ENCODE measurements around the gene MAPRE3. TPM values are rescaled to one million over a fixed set of nuclear protein-coding genes. Genes with fewer than 3 reads are reported as not detected.

MAPRE3 gene
- polyA plus RNA-seq, 6 donors from 2014 or later: 1.2 to 4.2 (median 1.4) TPM

DNA sequence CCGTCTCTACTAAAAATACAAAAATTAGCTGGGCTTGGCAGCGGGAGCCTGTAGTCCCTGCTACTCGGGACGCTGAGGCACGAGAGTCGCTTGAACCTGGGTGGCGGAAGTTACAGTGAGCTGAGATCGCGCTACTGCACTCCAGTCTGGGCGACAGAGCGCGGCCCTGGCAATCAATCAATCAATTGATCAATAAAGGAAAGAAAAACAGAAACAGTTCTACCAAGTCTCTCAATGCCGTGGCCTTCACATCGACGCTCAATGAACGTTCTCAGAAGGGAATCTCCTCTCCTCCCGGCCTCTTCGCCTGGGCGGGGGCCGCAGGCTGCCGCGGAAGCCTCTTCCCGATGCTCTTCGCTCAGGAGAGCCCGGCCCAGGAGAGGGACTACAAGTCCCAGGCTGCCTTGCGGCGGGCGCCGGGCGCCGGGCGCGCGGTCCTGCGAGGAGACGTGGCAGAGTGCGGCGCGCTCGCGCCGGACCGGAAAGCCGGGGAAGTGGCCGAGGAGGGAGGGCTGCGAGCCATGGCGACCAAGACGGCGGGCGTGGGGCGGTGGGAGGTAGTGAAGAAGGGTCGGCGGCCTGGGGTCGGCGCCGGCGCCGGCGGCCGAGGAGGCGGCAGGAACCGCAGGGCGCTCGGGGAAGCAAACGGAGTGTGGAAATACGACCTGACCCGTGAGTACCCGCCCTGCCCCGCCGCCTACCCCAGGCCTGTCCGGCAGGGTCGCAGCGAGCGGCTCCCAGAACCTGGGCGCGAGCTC lies 62.2 kb downstream of the MAPRE3 start, which contains the start of gene TMEM214:
TSS of gene TMEM214 (plus strand) at position 471 of the 758 bp plus-strand sequence. CDS start at position 522, 51 bp downstream.
- Mint-ChIP-seq H3K27me3 (no peaks in the 10 kb centered on the region), H3K4me3 (peak within 1 kb of the TSS; percentile 92 to 96 (median 94)), H3K9me3 (no peaks in the 10 kb centered on the region), H3K4me1 (peaks cover 20 to 54% (median 45%) of the 10 kb centered on the region in 3 donors), H3K27ac (peak within 1 kb of the TSS; percentile 83 to 96 (median 94)), H3K36me3 (peaks cover 6 to 9% of the 10 kb centered on the region in 2 donors)
- DNase-seq (peak; percentile 67), ATAC-seq (ENCODE audit: low read depth in 2 of 2) (peak; percentile 96 to 97)

DNA sequence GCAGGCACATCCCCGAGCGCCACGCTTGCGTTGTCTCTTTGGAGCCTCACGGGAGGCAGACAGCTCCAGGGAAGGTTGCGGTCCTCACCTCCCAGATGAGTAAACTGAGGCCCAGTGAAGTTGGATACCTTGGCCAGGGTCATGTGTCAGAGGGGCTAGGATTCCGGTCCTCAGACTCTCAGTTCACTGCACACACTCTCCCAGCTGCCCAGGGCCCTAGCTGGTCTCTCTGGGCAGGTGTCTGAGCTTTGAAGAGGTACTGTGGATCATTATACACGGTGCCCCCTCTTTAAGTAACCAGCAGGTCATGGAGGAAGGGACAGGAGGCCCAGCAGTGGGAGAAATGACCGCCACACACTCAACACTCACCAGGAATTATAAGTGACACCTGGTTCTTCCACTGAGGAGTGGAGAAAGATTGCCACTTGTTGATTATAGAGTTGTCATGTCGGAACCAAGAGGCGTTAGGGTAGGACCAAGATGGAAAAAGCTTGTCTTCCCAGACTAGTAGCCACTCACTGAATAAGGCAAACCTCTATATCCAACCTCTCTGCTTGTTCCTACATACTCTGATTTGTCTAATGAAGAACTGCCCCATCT lies 62.9 kb downstream of the MAPRE3 start:
- ATAC-seq (ENCODE audit: low read depth in 2 of 2) (peak in 1 of 2 donors; percentile 13), DNase-seq (no peak)
- Mint-ChIP-seq H3K9me3 (no peaks in the 10 kb centered on the region), H3K4me1 (peaks cover 20 to 54% (median 45%) of the 10 kb centered on the region in 3 donors), H3K27me3 (no peaks in the 10 kb centered on the region), H3K4me3 (peak overlapping the region; percentile 92 to 96 (median 94)), H3K27ac (peak overlapping the region; percentile 53 to 95 (median 86)), H3K36me3 (peaks cover 6 to 9% of the 10 kb centered on the region in 2 donors)

DNA sequence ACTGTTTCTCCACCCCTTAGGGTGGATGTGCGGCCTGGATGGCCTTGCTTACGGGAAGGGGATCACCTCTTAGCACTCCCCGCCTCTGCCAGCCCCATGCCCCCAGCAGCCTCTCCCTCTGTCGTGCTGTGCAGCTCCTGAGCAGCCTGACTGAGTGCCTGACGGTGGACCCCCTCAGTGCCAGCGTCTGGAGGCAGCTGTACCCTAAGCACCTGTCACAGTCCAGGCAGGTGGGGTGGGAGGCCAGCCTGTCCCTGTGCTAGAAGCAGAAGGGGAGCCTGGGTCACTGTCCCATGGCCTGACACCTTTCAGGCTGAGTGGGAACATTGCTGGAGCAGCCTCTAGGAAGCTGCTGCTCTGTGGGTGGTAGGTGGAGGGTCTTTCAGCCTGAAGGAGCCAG lies 67.6 kb downstream of the MAPRE3 start:
- ATAC-seq (ENCODE audit: low read depth in 2 of 2) (no peak), DNase-seq (no peak)
- no peak overlapping the region for H3K4me3 Mint-ChIP-seq
- H3K27me3 Mint-ChIP-seq: no peaks in the 10 kb centered on the region
- no peaks in the 10 kb centered on the region for H3K9me3 Mint-ChIP-seq
- peaks cover 9 to 19% of the 10 kb centered on the region in 2 donors for H3K36me3 Mint-ChIP-seq
- H3K27ac Mint-ChIP-seq: no peak overlapping the region
- H3K4me1 Mint-ChIP-seq: peaks cover 42 to 64% (median 59%) of the 10 kb centered on the region in 3 donors

DNA sequence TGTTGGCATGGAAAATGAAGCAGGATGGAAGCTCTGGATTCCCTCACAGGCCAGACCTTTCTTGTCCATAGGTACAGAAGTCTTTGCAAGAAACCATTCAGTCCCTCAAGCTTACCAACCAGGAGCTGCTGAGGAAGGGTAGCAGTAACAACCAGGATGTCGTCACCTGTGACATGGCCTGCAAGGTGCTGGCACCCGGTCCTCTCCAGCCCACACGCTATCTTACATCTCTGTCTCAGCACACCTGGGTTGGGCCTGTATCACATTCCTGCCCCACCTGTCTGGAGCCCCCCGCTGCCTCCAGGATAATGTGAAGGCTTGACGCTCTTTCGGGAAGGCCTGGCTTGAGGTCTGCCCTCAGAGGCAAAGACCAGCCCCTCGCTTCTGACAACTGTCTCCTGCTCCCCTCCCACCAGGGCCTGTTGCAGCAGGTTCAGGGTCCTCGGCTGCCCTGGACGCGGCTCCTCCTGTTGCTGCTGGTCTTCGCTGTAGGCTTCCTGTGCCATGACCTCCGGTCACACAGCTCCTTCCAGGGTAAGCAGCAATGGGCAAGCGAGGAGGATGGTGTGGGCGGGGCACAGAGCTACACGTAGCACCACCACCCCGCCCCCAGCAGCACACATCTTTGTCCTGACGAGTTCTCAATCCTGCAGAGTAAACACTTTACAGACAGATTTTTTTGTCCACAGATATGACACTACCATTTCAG lies 68.3 kb downstream of the MAPRE3 start:
- no peaks in the 10 kb centered on the region for H3K27me3 Mint-ChIP-seq
- H3K9me3 Mint-ChIP-seq: no peaks in the 10 kb centered on the region
- ATAC-seq (ENCODE audit: low read depth in 2 of 2) (no peak), DNase-seq (no peak)
- H3K4me3 Mint-ChIP-seq: peak overlapping the region in 1 of 8 donors; percentile 83
- H3K27ac Mint-ChIP-seq: peak overlapping the region in 1 of 6 donors; percentile 79
- peaks cover 36 to 58% (median 51%) of the 10 kb centered on the region in 3 donors for H3K4me1 Mint-ChIP-seq
- peaks cover 9 to 19% of the 10 kb centered on the region in 2 donors for H3K36me3 Mint-ChIP-seq

DNA sequence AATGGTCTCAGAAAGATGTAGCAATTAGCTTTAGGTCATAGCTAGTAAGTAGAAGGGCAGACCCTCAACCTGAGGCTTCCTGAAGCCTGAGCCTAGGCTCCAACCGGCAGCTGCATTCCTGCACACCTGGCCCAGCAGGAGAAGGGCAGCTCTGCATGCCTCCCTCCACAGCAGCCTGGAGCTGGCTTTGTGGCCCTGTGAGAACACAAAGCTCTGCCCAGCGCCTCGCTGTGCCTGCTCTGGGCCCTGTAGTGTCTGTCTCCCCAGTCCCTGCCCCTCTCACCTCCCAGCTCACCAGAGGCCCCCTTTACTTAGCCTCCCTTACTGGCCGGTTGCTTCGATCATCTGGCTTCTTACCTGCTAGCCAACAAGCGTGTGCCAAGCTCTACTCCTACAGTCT lies 69.0 kb downstream of the MAPRE3 start:
- Mint-ChIP-seq H3K4me1 (peaks cover 30 to 51% (median 45%) of the 10 kb centered on the region in 3 donors), H3K4me3 (no peak overlapping the region), H3K36me3 (peaks cover 9 to 19% of the 10 kb centered on the region in 2 donors), H3K27me3 (no peaks in the 10 kb centered on the region), H3K9me3 (no peaks in the 10 kb centered on the region), H3K27ac (peak overlapping the region in 1 of 6 donors; percentile 80)
- no peak for ATAC-seq (ENCODE audit: low read depth in 2 of 2)
- DNase-seq: no peak

DNA sequence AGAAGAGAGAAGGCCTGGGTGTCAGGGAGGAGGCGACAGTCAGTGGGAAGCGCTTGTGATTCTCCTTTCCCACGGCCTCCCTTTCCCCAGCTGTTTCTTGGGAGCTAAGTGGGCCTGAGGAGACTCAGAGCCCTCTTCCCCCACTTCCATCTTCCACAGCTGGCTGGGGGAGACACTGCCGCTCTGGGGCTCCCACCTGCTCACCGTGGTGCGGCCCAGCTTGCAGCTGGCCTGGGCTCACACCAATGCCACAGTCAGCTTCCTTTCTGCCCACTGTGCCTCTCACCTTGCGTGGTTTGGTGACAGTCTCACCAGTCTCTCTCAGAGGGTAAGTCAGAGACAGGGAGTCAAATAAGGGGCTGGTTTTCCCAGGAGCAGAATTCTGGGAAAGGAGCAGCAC lies 69.4 kb downstream of the MAPRE3 start:
- no peaks in the 10 kb centered on the region for H3K9me3 Mint-ChIP-seq
- peaks cover 9 to 19% of the 10 kb centered on the region in 2 donors for H3K36me3 Mint-ChIP-seq
- H3K4me1 Mint-ChIP-seq: peaks cover 29 to 49% (median 43%) of the 10 kb centered on the region in 3 donors
- H3K4me3 Mint-ChIP-seq: peak overlapping the region in 1 of 8 donors; percentile 25
- DNase-seq (no peak), ATAC-seq (ENCODE audit: low read depth in 2 of 2) (no peak)
- H3K27ac Mint-ChIP-seq: peak overlapping the region in 1 of 6 donors; percentile 80
- H3K27me3 Mint-ChIP-seq: no peaks in the 10 kb centered on the region

DNA sequence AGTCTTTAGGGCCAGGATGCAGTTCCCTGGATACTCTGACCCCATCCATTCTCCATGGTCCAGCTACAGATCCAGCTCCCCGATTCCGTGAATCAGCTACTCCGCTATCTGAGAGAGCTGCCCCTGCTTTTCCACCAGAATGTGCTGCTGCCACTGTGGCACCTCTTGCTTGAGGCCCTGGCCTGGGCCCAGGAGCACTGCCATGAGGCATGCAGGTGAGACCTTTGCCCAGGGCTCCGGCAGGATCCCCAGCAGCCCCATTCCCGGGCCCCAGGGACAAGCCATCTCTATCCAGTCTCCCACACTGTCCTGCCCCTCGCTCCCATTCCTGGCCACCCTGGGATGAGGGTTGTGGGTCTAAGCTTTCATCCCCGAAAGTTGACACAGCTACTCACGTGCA lies 69.8 kb downstream of the MAPRE3 start:
- Mint-ChIP-seq H3K27ac (peak overlapping the region in 4 of 6 donors; percentile 98 to 99 (median 99)), H3K36me3 (peaks cover 9 to 19% of the 10 kb centered on the region in 2 donors), H3K27me3 (no peaks in the 10 kb centered on the region), H3K4me3 (peak overlapping the region in 2 of 8 donors; percentile 25 to 30), H3K9me3 (no peaks in the 10 kb centered on the region), H3K4me1 (peaks cover 26 to 46% (median 38%) of the 10 kb centered on the region in 3 donors)
- ATAC-seq (ENCODE audit: low read depth in 2 of 2) (no peak), DNase-seq (no peak)

DNA sequence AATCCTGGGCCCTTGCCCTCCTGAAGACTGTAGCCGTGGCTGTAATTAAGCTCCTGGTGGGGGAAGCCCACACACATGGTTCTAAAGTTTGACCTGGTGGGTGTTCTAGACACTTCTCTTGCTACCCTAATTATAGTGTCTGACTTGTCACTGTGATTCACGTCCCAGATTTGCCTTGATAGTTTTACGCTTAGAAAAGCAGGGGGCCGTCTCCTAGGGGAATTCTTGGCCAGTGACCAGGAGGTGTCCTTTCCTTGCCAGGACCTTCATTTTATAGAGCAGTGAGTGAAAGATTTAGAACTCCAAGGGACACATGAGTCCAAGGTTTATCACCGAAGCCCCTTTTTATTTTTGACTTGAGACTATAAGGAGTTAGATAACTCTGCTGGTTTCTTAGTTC lies 71.3 kb downstream of the MAPRE3 start:
- Mint-ChIP-seq H3K4me3 (peak overlapping the region; percentile 55 to 91 (median 80)), H3K27ac (peak overlapping the region; percentile 98 to 99 (median 99)), H3K9me3 (no peaks in the 10 kb centered on the region), H3K4me1 (peaks cover 26 to 41% (median 34%) of the 10 kb centered on the region in 3 donors), H3K27me3 (no peaks in the 10 kb centered on the region), H3K36me3 (peaks cover 5 to 13% of the 10 kb centered on the region in 2 donors)
- ATAC-seq (ENCODE audit: low read depth in 2 of 2) (peak; percentile 43 to 57), DNase-seq (no peak)

DNA sequence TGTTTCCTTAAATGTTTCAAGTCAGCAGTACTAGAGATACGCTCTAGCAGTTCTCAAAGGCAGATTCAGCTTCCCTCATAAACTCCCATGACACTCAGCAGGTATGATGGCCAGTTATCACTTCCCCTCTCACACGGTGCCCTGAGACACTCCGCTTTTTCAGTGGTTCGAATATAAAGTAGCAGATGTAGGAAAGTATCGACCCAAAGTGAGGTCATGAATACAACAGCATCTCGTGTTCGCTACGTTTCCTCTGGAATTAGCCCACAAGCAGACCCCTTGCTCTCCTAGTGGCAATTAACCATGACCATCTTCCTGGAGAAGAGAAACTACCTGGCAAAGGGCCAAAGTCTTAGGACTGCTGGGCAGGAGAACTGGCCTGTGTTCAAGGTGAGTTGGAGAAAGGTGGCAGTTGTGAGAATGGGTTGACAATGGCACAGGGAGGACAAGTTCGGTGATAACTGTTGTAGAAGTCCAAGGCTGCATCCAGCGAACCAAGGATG lies 71.8 kb downstream of the MAPRE3 start:
- ATAC-seq (ENCODE audit: low read depth in 2 of 2): peak; percentile 98 to 99
- H3K9me3 Mint-ChIP-seq: no peaks in the 10 kb centered on the region
- no peaks in the 10 kb centered on the region for H3K27me3 Mint-ChIP-seq
- H3K27ac Mint-ChIP-seq: peak overlapping the region; percentile 98 to 99 (median 99)
- H3K4me3 Mint-ChIP-seq: peak overlapping the region; percentile 55 to 91 (median 80)
- H3K4me1 Mint-ChIP-seq: peaks cover 26 to 37% (median 34%) of the 10 kb centered on the region in 3 donors
- peak; percentile 87 for DNase-seq
- peaks cover 1 to 13% of the 10 kb centered on the region in 2 donors for H3K36me3 Mint-ChIP-seq

DNA sequence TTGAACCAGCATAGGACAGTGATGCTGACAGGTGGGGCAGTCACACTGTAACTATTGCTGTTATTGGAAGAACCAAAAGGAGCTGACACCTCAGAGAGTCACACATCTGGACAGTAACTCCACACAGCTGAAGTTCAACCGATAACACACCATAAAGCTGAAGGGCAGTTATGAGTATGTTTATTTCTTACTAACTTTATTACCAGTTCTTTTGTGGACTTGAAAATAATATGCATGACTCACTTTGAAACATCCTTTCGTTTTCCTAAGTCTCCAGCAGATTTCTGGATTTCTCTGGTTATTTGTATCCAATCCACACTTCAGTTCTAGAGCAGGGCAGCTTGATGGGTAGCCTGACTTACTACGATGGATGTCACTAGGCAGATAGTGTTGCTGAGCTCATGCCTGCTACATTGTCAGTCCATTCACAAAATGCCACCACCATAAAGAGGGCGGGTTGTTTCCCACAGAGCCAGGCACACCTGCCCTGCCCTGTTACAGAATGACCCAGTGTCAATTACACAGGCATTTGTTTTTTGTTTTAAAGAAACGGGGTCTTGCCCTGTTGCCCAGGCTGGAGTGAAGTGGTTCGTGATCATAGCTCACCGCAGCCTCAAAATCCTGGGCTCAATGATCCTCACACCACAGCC lies 72.7 kb downstream of the MAPRE3 start:
- Mint-ChIP-seq H3K36me3 (peaks cover 0 to 13% of the 10 kb centered on the region in 2 donors), H3K9me3 (no peaks in the 10 kb centered on the region), H3K27me3 (no peaks in the 10 kb centered on the region), H3K4me3 (peak overlapping the region in 1 of 8 donors; percentile 70), H3K27ac (peak overlapping the region; percentile 98 to 99 (median 99)), H3K4me1 (peaks cover 26 to 37% (median 34%) of the 10 kb centered on the region in 3 donors)
- no peak for ATAC-seq (ENCODE audit: low read depth in 2 of 2)
- DNase-seq: no peak

DNA sequence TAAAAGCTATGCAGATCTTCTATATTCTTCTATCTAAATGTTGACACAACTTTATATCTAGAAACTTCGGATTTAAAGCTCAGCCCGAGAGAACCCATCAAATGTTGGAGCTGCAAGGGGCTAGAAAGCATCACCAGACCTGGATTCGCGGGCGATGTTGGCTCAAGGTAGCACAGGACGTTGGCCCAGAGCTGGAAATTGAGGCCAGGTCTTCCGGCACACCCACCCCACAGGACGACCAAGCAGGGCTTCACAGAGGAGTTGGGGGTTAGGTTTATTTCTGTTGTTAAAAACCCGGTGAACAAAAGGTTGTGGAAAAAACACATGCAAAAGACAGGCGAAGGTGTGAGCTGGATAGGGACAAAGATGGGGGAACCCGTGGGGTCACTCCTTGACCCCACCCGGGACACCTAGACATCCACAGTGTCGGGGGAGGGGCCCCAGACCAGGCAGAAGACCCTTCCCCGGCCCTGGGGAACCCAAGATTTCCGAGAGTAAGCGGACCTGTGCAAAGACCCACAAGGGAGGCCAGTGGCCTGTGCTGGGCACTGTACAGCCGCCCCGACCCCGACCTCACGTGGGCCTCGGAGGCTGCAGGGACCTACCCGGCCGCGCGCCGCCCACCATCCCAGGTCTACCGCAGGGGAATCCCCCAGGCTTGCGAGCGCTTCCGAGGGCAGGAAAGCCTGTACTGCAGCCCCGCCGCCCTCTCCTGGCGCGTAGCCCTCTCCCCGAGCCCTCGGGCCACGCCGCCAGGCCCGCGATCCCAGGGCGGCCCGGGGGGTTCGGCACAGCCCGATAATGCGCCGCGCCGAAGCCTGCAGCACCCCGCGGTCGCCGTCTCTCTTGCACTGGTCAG lies 79.2 kb downstream of the MAPRE3 start:
- Mint-ChIP-seq H3K27me3 (peaks cover 0 to 12% (median 11%) of the 10 kb centered on the region in 3 donors), H3K36me3 (peaks cover 11 to 12% of the 10 kb centered on the region in 2 donors), H3K9me3 (peaks cover 0 to 11% (median 2%) of the 10 kb centered on the region in 7 donors), H3K4me1 (peaks cover 18 to 34% (median 22%) of the 10 kb centered on the region in 3 donors), H3K4me3 (peak overlapping the region; percentile 92 to 99 (median 97)), H3K27ac (peak overlapping the region; percentile 98 to 100 (median 100))
- ATAC-seq (ENCODE audit: low read depth in 2 of 2): peak; percentile 23 to 29
- DNase-seq: peak; percentile 55
